Effector memory CD8-positive, alpha-beta T cell (primary cell): ENCODE measurements around the gene FNIP2.
"Not testable (repeated sequence)": the region's sequence is repeated elsewhere in the genome, so short reads cannot be mapped to it uniquely, and the experiment has no call there.

Experiments used
- ATAC-seq: fragments of 150-1000 bp; cut with Tn5 transposase; replicated peaks from 2 replicates; pipeline ENCODE4 v1.10.0; 2021; ENCODE audit warnings: mild to moderate bottlenecking, moderate library complexity
- DNase-seq, 3 experiments: peaks; one replicate each; pipeline ENCODE4 v3.0.0; 2021
- H3K27ac Mint-ChIP-seq, 2 donors: one replicate each; pipeline ENCODE4 v1.8.0; 2022; ENCODE audit warnings: mild to moderate bottlenecking in 2 of 2, mixed read lengths in 2 of 2, moderate library complexity in 2 of 2
- H3K27me3 Mint-ChIP-seq, 2 donors: one replicate each; pipeline ENCODE4 v1.8.0; 2022; ENCODE audit warnings: mixed read lengths in 2 of 2
- H3K36me3 Mint-ChIP-seq: one replicate; pipeline ENCODE4 v1.8.0; 2022; ENCODE audit warnings: mild to moderate bottlenecking, moderate library complexity, mixed read lengths; ENCODE audit not compliant: insufficient read depth
- H3K4me1 Mint-ChIP-seq, 2 donors: one replicate each; pipeline ENCODE4 v1.8.0; 2022; ENCODE audit warnings: low read depth in 2 of 2, mixed read lengths in 2 of 2
- H3K4me3 Mint-ChIP-seq, 2 donors: one replicate each; pipeline ENCODE4 v1.8.0; 2022; ENCODE audit warnings: mild to moderate bottlenecking in 2 of 2, mixed read lengths in 2 of 2, moderate library complexity in 2 of 2
- H3K9me3 Mint-ChIP-seq, 2 donors: one replicate each; pipeline ENCODE4 v1.8.0; 2022; ENCODE audit warnings: mixed read lengths in 2 of 2

FNIP2 gene

GRCh38 chr4:158949099-158949498 lies 180.3 kb downstream of the FNIP2 start:
- Mint-ChIP-seq H3K4me1 (peaks cover 7 to 18% of the 10 kb centered on the region in 2 donors), H3K9me3 (peaks cover 0 to 4% of the 10 kb centered on the region in 2 donors), H3K27me3 (peaks cover 15 to 18% of the 10 kb centered on the region in 2 donors), H3K36me3 (no peaks in the 10 kb centered on the region), H3K4me3 (peak overlapping the region in 1 of 2 donors; percentile 39), H3K27ac (peak overlapping the region in 1 of 2 donors; percentile 33)
- DNase-seq (no peak), ATAC-seq (peak; percentile 50)

GRCh38 chr4:158952221-158952774 lies 183.5 kb downstream of the FNIP2 start:
- not testable (repeated sequence) for H3K4me3 Mint-ChIP-seq, H3K9me3 Mint-ChIP-seq, H3K36me3 Mint-ChIP-seq, H3K27me3 Mint-ChIP-seq, ATAC-seq, DNase-seq, H3K27ac Mint-ChIP-seq
- H3K4me1 Mint-ChIP-seq, result peaks cover 5 to 11% of the 10 kb centered on the region in 2 donors

DNA sequence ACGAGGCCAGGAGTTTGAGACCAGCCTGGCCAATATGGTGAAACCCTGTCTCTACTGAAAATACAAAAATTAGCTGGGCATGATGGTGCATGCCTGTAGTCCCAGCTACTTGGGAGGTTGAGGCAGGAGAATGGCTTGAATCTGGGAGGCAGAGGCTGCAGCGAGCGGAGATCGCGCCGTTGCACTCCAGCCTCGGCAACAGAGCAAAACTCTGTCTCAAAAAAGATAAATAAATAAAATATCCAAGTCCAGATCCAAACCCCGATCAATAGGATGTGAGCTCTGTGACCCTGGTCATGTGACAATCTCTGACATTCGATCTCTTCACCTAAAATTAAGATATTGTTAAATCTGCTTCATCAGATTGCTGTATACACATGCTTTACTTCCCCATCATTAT lies 187.5 kb downstream of the FNIP2 start:
- H3K36me3 Mint-ChIP-seq, H3K9me3 Mint-ChIP-seq, H3K27ac Mint-ChIP-seq, ATAC-seq, DNase-seq, H3K27me3 Mint-ChIP-seq, H3K4me1 Mint-ChIP-seq, H3K4me3 Mint-ChIP-seq: not testable (repeated sequence)

DNA sequence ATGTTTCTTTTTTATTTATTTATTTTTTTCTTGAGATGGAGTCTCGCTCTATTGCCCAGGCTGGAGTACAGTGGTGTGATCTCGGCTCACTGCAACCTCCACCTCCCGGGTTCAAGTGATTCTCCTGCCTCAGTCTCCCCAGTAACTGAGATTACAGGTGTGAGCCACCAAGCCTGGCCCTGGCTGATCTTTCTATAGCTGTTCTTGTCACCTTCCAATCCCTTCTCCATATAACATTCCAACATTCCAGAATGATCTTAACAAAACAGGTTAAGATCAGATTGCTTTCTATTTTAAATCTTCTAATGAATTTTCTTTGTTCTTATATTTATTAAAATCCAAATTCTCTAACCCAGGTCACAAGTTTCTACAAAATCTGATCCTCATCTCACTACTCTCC lies 188.1 kb downstream of the FNIP2 start:
- H3K4me1 Mint-ChIP-seq, H3K27ac Mint-ChIP-seq, H3K27me3 Mint-ChIP-seq, DNase-seq, ATAC-seq, H3K9me3 Mint-ChIP-seq, H3K36me3 Mint-ChIP-seq, H3K4me3 Mint-ChIP-seq: not testable (repeated sequence)
